Measurements from ENCODE around the gene VARS2.

VARS2 gene

DNA sequence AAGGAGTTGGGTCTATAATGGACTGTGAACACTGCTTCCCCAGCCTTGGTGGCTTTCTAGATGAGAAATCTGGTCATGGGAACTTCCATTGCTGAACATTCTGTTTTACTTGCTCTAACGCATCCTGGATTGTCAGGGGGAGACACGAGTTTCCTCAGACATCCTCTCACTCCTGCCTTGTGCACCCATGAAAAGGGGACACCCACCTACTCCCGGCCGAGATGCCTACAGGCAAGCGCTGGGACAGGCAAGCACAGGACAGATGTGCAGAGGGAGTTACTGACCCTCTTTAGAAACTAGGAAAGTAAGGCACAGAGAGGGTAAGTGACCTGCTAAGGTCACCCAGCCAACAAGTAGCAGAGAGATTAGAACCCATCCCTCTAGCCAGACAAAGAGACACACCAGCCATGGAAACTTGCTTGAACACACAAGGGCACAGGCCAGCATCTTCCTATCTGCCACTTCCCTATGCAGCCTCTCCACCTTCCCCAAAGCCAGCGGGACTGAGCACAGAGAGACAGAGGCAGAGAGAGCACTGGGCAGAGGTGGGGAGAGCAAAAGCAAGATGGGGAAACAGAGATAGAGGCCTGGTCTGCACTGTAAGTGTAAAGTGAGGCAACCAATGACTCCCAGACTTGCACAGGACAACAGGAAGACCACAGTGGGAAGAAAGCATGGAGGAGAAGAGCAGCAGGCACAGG lies 18.8 kb downstream of the VARS2 start:
- DNase-seq (ENCODE audit: low spot score), result no peak
- H3K27ac ChIP-seq, result no peak overlapping the region
- no peak for TF ChIP-seq CTCF (IDR thresholded peaks at IDR 0.05)
- no peak overlapping the region for H3K4me3 ChIP-seq

DNA sequence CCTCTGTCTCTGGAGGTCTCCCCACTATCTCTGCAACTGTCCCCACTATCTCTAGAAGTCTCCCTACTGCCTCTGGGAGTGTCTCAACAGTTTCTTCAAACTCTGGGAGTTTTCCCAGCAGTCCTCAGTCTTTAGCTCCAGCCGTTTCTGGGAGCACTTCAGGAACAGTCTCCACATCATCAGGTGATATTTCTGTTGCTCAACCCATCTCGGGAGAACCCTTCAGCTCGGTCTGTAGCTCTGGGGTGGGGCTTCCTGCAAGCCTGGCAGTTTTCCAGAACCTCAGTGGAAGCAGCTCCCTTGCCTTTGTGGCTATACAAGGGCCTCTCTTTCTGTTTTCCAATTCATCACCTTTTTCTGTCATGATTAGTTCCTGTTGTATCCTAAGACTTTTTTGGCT lies 21.0 kb downstream of the VARS2 start:
- H3K4me3 ChIP-seq, result no peak overlapping the region
- no peak for TF ChIP-seq CTCF (IDR thresholded peaks at IDR 0.05)
- no peak overlapping the region for H3K27ac ChIP-seq
- DNase-seq (ENCODE audit: low spot score), result no peak

- H3K27ac ChIP-seq, result no peak overlapping the region
These were observed 23.2 kb downstream of the VARS2 start for GRCh38 chr6:30937265-30937664.

DNA sequence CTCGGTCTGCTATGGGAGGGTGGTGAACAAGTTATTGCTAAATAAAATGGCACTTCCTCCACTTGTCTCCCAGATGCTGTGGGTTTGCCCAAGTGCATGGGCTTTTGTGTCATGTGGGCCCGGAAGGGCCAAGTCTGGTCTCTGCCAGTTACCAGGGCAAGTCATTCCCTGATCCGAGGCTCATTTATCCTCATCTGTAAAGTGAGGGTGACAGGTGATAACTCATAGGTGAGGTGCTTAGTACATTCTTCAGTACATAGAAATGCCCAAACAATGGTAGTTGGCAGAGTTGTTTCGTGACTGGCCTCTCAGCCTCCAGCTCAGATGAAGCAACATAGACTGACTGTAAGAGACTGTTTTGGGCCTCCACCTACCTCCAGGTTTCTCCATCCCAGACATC lies 24.7 kb downstream of the VARS2 start:
- DNase-seq (ENCODE audit: low spot score), result no peak
- no peak for TF ChIP-seq CTCF (IDR thresholded peaks at IDR 0.05)
- Histone ChIP-seq H3K4me3 (no peak overlapping the region), H3K27ac (no peak overlapping the region)

More at GRCh38 chr6:30937265-30937664, 23.2 kb downstream of the VARS2 start:
- no peak for TF ChIP-seq CTCF (IDR thresholded peaks at IDR 0.05)
- no peak for DNase-seq (ENCODE audit: low spot score)
- H3K4me3 ChIP-seq, result no peak overlapping the region

DNA sequence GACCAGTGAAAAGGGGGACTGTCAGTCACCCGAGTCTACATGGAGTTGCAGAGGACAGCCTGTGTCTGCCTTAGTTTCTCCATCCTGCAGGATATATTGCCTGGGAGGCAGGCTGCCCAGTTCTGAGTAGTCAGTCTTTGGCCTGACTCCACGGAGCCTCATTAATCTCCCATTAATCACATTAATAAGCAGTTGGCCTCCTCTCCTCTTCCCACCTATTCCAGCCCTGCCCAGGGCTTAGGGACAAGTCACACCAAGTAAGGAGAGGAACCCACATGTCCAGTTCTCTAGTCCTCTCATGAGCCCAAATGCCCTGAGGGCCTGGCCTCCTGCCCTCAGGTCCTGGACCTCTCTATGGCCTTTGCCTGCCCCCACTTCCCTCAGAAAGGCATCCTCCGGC lies 25.4 kb downstream of the VARS2 start:
- no peak for DNase-seq (ENCODE audit: low spot score)
- Histone ChIP-seq H3K27ac (no peak overlapping the region), H3K4me3 (no peak overlapping the region)
- no peak for TF ChIP-seq CTCF (IDR thresholded peaks at IDR 0.05)

GRCh38 chr6:30940361-30940986 lies 26.4 kb downstream of the VARS2 start, which contains the start of gene MUCL3:
Gene MUCL3, plus strand, starts transcription at chr6:30940973. Its CDS starts 27 bp downstream, at chr6:30941000.
- H3K4me3 ChIP-seq, result no peak within 1 kb of the TSS
- no peak for DNase-seq (ENCODE audit: low spot score)
- no peak for TF ChIP-seq CTCF (IDR thresholded peaks at IDR 0.05)
- H3K27ac ChIP-seq, result no peak within 1 kb of the TSS
